Limb (tissue), 2 donors: ENCODE results near the gene CTXN1.
"Not testable (repeated sequence)": the region's sequence is repeated elsewhere in the genome, so short reads cannot be mapped to it uniquely, and the experiment has no call there.

ENCODE experiments used
- DNase-seq, 2 donors: peaks; one replicate each; pipeline ENCODE4 v3.0.0-alpha.2; 2016; ENCODE audit errors: extremely low spot score in 2 of 2

CTXN1 gene

DNA sequence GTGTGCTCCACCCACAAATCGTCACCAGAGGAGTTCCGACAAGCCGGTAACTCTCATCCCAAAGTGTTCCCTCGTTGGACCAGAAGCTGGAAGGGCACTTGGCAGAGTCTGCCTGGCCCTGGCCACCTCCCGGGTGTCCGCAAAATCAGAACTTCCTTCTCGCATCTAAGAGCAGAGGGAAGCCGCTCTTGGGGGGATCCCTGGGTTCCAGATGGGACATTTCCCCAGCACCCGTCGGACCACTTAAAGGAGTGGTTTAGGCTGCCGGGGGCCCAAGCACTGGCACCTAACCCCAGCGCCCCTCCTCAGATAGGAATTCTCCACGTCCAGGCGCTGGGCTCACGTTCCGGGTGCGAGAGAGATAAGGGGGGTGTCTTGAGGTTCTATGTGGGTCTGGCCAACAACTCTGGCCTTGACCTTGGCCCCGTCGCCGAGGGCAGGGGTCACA is 23.1 kb downstream of the CTXN1 start:
- DNase-seq: no peak

DNA sequence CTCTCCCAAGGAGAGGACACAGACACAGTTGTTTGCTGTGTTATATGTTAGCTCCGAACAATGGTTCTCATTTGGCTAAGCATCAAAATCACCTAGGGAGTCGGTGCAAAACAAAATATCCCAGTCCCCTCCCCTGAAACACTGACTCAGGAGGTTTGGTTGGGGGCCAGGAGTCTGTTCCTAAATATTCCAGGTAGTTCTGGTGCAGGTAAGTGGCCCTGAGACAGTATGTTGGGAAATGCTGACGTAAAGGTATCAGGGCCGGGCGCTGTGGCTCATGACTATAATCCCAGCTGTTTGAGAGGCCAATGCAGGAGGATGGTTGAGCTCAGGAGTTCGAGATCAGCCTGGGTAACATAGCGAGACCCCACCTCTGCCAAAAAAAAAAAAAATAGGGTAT is 24.6 kb downstream of the CTXN1 start:
- no peak for DNase-seq

DNA sequence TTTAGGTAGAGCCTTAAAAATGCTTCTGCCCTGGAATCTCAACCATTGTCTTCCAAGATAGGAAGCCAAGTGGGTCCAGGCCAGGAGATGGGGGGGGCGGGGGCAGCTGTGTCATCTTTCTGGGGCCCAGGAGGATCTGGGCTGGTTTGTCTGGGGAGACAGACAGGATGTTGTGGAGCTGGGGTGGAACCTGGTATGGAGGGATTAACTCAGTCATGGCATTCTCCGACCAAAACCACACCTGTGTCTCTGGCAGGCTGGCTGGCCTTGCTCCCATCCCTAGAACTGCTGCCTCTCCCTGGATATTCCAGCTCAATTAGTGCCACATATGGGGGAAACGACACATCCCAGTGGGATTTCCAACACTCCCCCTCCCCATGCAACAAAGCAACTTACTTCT is 25.0 kb downstream of the CTXN1 start:
- DNase-seq: no peak

DNA sequence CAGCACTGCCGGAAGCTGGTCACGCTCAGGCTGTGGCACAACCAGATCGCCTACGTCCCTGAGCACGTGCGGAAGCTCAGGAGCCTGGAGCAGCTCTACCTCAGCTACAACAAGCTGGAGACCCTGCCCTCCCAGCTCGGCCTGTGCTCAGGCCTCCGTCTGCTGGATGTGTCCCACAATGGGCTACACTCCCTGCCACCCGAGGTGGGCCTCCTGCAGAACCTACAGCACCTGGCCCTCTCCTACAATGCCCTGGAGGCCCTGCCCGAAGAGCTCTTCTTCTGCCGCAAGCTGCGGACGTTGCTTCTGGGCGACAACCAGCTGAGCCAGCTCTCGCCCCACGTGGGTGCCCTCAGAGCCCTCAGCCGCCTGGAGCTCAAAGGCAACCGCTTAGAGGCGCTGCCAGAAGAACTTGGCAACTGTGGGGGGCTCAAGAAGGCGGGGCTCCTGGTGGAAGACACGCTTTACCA is 25.5 kb downstream of the CTXN1 start:
- DNase-seq: no peak

DNA sequence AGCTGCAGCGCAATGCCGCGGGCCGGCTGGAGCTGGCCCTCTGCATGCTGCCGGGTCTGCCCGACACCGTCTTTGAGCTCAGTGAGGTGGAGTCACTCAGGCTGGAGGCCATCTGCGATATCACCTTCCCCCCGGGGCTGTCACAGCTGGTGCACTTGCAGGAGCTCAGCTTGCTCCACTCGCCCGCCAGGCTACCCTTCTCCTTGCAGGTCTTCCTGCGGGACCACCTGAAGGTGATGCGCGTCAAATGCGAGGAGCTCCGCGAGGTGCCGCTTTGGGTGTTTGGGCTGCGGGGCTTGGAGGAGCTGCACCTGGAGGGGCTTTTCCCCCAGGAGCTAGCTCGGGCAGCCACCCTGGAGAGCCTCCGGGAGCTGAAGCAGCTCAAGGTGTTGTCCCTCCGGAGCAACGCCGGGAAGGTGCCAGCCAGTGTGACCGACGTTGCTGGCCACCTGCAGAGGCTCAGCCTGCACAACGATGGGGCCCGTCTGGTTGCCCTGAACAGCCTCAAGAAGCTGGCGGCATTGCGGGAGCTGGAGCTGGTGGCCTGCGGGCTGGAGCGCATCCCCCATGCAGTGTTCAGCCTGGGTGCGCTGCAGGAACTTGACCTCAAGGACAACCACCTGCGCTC is 26.1 kb downstream of the CTXN1 start:
- no peak for DNase-seq

DNA sequence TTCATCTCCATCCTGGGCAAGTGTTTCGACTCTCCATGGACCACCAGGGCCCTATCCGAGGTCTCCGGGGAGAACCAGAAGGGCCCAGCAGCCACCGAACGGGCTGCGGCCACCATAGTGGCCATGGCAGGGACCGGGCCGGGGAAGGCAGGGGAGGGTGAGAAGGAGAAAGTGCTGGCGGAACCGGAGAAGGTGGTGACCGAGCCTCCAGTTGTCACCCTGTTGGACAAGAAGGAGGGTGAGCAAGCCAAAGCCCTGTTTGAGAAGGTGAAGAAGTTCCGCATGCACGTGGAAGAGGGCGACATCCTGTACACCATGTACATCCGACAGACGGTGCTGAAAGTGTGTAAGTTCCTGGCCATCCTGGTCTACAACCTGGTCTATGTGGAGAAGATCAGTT is 27.0 kb downstream of the CTXN1 start:
- DNase-seq: no peak

DNA sequence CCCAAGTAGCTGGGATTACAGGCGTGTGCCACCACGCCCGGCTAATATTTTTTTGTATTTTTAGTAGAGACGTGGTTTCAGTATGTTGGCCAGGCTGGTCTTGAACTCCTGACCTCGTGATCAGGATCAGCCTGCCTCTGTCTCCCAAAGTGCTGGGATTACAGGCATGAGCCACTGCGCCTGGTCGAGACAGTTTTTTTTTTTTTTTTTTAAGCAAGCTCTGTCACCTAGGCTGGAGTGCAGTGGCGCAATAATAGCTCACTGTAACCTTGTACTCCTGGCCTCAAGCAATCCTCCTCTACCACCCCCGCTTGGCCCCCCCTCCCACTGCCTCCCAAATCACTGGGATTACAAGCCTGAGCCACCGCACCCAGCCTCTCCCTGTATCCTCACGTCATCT is 28.6 kb downstream of the CTXN1 start:
- DNase-seq: no peak

DNA sequence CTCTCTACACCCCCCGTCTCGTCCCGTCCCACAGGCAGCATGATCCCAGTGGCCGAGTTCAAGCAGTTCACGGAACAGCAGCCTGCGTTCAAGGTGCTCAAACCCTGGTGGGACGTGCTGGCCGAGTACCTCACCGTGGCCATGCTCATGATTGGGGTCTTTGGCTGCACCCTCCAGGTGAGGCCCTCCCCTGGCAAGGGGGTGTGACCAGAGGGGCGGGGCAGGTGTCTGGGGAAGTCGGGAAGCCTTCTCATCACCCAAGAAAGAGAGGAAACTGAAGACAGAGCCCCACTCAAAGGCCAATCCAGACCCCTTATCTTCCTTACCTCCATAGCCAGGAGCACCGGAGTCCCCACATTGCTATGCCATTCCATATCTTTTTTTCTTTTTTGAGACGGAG is 30.4 kb downstream of the CTXN1 start:
- DNase-seq: no peak

DNA sequence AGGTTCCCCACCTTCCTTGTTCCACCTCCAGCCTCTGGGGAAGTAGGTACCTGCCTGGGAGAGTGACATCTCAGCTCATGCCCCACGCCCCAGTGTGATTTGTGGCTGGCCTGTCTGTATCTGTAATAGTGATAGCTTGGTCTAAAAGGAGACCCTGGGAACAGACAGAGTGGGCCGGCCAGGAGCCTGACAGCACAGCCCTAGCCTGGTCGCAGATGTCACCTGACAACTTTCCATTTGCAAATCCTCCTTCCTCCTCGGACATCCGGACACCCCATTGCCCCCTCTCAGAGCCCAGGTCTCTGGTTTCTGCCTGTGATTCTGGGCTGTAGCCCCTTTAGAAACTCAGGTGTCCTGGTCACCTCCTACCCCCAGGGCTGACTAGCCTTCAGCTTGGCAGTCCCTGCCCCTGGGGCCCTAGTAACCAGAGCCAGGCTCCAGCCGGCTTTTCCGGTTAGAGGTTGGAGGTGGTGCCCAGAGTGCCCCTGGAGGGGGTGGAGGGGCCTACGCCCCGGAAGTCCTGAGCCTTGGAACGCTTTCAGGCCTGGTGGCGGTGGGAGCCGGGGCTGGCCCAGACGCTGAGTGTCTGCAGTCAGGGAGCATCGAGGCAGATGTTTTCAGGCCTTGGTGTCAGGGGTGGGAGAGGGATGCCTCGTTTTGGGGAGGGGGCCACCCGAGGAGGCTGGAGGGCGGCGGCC is 31.2 kb downstream of the CTXN1 start:
- DNase-seq: no peak

DNA sequence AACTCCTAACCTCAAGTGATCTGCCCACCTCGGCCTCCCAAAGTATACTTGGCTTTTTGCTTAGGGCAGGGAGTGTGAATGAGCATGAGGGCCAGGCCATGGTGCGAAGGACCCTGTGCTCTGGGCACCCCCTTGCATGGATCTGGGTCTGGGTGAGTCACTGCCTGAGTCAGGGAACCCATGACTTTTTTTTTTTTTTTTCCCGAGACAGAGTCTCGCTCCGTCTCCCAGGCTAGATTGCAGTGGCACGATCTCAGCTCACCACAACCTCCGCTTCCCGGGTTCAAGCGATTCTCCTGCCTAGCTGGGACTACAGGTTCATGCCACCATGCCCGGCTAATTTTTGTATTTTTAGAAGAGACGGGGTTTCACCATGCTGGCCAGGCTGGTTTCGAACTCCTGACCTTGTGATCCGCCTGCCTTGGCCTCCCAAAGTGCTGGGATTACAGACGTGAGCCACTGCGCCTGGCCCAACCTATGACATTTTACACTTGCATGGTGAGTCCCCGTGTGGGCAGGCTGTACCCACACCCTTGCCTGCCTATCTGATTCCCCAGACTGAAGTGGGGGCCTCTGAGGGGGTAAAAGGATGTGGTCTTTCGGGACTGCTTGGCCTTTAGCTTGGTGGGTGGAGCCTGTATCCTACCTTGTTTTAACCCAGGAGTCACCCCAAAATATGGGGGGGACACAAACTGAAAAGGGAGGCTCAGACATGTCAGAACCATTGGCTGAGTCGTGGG is 32.4 kb downstream of the CTXN1 start:
- DNase-seq: not testable (repeated sequence)

DNA sequence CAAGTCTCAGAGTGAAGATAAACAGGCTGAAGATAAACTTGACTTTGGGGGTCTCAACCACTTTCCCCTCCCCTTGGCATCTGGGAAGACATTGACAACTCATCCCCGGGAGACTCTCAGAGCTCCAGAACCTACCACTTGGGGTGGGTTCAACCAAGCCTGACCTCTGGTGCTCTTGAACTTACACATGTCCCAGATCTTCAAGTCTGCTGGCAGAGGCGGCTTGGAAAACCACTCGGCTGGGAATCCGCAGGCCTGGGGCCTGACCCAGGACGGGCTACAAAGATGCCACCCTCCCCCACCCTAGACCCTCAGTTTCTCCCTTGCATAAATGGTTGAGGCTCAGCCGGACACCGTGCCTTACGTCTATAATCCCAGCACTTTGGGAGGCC is 37.1 kb downstream of the CTXN1 start:
- DNase-seq: no peak

DNA sequence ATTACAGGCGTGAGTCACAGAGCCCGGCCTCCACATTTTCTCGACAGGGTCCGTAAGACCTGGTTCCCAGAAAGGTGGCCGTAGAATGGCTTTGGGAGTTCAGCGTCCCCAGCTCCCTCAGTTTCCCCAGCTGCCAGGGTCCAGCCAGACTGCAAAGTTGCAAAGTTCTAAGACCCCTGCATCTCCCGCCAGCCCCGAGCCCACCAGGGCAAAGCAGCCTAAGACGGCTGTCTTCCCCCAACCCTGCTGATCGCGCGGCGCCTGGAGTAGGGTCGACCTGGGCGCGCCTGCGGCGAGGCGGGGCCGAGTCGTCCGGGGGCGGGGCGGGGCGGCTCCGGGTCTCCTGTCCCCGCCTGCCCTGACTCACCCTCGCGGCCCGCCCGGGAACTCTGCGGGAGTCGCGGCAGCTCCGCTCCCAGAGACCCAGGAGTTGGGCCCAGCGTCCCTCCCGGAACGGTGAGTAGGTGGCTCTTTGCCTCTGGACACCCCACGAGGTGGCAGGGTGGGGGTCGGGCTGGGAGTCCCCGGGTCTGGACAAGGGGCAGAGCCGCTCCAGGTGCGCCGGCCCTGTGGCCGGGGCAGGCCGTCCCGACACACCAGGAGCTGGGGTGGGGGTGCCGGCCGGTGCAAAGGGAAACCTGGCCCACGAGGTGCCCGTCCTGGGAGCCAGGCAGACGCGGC is 37.6 kb downstream of the CTXN1 start, which contains the start of gene LRRC8E:
TSS of gene LRRC8E (plus strand) at position 366 of the 681 bp plus-strand sequence. CDS start 7,094 bp downstream, outside the sequence.
- peak in 1 of 2 donors; percentile 57 for DNase-seq

DNA sequence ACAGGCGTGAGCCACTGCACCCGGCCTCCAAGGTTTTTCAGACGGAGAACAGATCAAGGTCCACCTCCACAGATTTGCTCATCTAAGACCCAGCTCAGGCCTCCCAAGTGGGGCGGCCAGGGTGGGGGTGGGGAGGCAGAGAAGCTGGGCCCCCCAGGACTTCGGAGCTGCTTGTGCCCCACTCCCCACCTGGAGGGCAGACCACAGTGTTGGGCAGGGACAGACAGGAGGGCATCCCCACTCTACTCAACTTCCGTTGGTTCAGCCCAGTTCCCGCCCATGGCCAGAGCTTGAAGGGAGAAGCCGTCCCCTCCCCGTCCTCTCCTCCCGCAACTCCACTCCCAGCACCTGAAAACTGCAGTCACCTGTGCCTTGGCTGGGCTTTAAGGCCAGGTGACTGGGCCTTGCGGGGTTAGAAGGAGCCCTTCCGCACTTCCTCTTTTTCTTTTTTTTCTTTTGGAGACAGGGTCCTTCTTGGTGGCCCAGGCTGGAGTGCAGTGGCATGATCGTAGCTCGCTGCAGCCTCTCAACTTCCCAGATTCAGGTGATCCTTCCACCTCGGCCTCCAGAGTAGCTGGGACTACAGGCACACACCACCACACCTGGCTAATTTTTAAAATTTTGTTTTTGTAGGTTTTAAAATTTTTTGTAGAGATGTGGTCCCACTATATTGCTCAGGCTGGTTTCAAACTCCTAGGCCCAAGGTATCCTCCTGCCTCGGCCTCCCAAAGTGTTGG is 38.4 kb downstream of the CTXN1 start:
- no peak for DNase-seq

DNA sequence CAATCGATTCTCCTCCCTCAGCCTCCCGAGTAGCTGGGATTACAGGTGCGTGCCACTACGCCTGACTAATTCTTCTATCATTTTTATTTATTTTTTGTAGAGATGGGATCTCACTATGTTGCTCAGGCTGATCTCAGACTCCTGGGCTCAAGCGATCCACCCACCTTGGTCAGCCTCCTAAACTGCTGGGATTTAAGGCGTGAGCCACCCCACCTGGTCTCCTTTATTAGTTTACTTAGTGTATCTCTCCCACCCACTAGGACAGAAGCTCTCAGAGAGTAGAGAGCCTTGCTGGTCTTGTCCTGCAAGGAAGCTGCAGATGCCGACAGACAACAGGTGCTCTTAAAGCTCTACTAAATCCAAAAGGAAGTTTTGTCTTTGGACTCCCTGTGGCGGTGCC is 40.1 kb downstream of the CTXN1 start:
- no peak for DNase-seq

DNA sequence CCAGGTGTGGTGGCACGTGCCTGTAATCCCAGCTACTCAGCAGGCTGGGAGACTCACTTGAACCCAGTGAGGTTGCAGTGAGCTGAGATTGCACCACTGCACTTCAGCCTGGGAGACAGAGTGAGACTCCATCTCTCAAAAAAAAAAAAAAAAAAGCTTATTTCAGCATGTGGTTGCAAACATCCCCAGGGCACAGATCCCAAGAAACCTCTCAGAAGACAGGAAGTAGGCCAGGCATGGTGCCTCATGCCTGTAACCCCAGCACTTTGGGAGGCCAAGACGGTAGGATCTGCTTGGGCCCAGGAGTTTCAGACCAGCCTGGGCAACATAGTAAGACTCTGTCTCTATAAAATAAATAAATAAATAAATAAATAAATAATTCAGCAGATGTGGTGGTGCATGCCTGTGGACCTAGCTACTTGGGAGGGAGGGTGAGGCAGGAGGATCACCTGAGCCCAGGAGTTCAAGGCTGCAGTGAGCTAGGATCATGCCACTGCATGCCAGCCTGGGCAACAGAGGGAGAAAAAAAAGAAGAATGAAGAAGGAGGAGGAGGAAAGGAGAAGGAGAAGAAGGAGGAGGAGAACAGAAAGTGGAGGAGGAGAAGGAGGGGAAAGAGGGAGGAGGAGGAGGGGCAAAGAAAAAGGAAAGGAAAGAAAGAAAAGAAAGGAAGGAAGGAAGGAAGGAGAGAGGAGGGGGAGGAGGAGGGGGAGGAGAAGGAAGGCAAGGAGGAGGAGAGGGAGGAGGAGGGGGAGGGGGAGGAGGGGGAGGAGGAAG is 42.0 kb downstream of the CTXN1 start:
- no peak for DNase-seq

DNA sequence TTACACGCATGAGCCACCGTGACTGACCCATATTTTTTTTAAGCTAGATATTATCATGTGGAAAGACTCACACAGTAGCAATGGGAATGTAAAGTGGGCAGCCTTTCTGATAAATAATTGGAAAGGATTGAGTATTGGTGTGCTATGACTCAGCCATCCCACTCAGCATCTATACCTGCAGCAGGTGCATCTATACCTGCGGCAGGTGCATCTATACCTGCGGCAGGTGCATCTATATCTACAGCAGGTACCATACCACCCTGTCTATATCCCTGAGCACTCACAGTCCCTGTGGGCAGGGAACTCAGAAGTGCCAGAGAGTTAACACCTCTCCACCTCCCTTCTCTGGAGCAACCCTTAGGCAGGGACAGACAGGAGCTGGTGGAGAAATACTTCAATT is 42.8 kb downstream of the CTXN1 start:
- no peak for DNase-seq

DNA sequence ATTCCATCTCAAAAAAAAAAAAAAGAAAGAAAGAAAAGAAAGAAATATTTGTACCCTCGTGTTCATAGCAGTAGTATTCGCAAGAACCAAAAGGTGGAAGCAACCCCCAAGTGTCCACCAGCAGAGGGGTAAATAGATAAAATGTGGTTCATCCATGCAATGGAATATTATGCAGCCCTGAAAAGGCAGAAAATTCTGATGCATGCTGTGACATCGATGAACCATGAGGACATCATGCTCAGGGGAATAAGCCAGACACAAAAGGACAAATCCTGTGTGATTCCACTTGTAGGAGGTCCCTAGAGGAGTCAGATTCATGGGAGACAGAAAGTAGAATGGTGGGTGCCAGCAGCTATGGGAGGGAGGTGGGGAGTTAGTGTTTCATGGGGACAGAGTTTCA is 44.0 kb downstream of the CTXN1 start:
- DNase-seq: no peak

DNA sequence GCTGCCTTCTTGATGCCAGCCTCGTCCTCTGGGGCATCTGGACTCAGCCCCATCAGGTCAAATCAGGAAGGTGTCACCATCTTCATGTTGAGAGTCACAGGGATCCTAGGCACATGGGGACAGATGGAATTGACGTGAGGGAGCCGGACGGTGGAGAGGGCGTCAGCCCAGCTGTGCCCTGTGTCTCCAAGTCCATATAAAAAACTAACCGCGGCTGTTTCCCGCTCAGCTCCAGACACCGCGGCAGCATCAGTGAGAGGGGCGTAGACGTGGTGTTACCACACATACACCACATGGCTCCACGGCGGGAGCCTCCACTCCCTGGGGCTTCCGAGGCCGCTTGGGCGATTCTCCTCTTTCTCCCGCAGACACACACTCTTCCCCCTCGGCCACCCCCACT is 46.1 kb downstream of the CTXN1 start:
- DNase-seq: peak in 1 of 2 donors; percentile 38

DNA sequence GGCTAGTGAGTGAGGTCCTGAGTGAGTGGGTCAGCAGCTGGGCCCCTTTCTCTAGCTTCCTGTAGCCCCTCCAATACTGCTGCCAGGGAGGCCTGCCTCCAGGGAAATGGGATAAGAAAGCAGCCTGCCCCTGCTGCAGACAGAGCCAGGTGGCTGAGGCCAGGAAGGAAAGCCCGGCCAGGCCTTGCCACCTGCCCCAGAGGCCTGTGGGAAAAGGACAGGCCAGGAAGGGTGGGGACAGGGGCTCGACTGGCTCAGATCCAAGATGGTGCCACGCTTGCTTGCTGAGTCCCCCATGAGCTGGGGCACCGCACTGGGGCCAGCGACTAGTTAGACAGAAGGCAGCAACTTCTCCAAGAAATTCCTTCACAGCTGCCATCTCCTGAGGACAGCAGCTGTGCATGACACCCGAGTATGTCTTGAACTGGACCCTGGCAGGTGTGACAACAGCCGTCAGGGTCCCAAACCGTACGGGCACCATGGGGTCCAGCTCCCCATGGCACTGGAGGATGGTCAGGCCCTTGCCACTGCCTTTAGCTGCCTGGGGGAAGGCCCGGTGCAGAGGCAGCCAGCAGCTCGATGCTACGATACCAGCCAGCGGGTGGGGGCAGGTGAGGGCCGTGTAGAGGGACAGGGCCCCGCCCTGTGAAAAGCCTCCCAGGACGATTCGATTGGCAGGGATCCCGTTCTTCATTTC is 46.7 kb downstream of the CTXN1 start:
- peak in 1 of 2 donors; percentile 43 for DNase-seq
